ENCODE data around the gene FGB. TPM values are rescaled to one million over a fixed set of nuclear protein-coding genes. Genes with fewer than 3 reads are reported as not detected.

The FGB gene
- total RNA-seq, 1 donor from 2014 or later = 0.31 TPM

DNA sequence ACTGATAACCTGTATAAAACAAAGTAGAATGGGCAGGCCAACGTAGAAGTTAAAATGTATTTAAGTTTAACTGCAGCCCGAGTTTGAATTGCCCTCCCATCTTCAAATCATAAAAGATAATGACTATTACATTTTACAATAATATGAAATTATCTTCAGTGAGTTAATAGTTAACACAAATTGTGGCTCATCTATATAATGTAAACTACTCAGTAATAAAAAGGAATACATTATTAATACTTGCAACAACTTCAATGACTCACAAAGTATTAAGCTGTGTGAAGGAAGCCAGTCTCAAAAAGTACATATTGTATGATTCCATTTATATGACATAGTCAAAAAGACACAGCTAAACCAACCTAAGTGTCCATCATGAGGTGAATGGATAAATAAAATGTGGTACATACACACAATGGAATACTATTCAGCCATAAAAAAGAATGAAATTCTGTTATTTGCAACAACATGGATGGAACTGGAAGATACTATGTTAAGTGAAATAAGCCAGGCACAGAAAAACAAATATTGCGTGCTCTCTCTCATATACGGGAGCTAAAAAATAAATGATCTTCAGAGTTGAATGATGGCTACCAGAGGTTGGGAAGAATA, 20.4 kb upstream of the FGB start:
- Mint-ChIP-seq H3K4me1 (no peaks in the 10 kb centered on the region), H3K27me3 (ENCODE audit: low read depth) (no peaks in the 10 kb centered on the region), H3K4me3 (no peak overlapping the region), H3K36me3 (peaks cover 49% of the 10 kb centered on the region), H3K9me3 (peaks cover 7% of the 10 kb centered on the region), H3K27ac (no peak overlapping the region)
- no peak for DNase-seq (ENCODE audit: low spot score in 2 of 2, unreplicated experiment in 2 of 2)
- TF ChIP-seq, protein P1, sequence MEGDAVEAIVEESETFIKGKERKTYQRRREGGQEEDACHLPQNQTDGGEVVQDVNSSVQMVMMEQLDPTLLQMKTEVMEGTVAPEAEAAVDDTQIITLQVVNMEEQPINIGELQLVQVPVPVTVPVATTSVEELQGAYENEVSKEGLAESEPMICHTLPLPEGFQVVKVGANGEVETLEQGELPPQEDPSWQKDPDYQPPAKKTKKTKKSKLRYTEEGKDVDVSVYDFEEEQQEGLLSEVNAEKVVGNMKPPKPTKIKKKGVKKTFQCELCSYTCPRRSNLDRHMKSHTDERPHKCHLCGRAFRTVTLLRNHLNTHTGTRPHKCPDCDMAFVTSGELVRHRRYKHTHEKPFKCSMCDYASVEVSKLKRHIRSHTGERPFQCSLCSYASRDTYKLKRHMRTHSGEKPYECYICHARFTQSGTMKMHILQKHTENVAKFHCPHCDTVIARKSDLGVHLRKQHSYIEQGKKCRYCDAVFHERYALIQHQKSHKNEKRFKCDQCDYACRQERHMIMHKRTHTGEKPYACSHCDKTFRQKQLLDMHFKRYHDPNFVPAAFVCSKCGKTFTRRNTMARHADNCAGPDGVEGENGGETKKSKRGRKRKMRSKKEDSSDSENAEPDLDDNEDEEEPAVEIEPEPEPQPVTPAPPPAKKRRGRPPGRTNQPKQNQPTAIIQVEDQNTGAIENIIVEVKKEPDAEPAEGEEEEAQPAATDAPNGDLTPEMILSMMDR (IDR thresholded peaks at IDR 0.05; ENCODE audit: unreplicated experiment) = no peak

DNA sequence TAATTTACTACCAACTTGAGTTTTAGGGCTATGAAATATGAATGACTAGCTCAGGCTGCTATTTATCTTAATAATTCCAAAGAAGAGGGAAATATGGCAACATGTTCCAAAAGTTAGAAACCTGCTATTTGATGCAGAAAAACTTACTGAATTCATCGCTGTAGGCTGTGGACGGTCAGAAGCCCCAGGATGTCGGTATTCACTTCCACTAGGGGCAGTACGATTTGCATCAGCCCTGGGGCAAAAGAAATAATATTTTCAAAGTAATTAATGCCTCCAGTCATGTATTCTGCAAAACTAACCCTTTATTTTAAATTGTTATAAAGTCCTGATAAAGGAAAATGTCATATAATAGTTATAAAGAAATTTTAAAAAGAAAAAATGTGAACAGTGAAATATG, 17.1 kb upstream of the FGB start:
- Mint-ChIP-seq H3K27ac (no peak overlapping the region), H3K9me3 (peaks cover 7% of the 10 kb centered on the region), H3K36me3 (peaks cover 33% of the 10 kb centered on the region), H3K4me1 (peaks cover 18% of the 10 kb centered on the region), H3K27me3 (ENCODE audit: low read depth) (no peaks in the 10 kb centered on the region), H3K4me3 (no peak overlapping the region)
- TF ChIP-seq, protein P1 (IDR thresholded peaks at IDR 0.05; ENCODE audit: unreplicated experiment) = no peak
- DNase-seq (ENCODE audit: low spot score in 2 of 2, unreplicated experiment in 2 of 2) = no peak

DNA sequence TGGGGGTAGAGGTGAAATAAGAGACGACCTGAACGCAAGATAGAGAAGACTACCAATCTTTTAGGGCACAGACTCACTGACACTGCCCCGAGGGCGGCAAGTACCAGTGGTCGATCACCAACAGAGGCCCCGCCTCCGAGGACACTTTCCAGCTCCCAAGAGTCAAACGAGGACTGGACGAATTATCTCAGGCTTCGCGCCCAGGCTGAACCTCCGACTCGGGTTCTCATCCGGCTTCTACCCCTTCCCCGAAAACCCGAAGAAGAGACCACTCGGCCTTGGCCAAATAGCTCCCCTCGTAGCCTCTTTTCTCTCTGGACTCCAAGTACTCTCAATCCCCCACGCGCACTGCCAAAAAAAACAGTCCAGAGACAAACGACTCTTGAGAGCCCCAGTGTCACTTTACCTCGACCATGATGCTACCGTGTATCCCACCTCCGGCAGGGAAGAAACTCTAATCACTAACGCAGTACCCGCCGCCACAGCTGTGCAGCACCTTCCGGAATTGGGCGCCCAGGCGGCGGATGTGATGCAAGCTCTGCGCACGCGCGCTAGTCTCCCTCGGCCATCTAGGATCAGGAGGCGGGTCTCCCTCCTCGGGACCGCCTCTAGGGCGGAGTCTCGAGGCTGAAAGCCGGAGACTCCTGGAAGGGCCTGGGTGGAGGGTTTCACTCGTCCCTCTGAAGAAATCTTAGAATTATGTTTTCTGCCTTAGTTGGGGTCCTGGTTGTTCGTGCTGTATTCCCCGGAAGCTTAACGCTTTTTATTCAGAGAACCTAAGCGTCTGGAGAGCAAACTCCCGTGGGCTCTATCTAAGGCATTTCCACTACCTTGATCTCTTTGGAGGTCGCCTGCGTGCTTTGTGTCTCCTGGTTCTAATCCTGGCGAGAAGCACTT, 12.7 kb upstream of the FGB start, which contains the start of gene PLRG1:
Gene PLRG1 (minus strand): TSS at position 507 of the 897 bp plus-strand sequence. CDS start 92 bp downstream, at position 415.
- Mint-ChIP-seq H3K27ac (peak within 1 kb of the TSS; percentile 98), H3K4me1 (peaks cover 18% of the 10 kb centered on the region), H3K36me3 (peaks cover 3% of the 10 kb centered on the region), H3K27me3 (ENCODE audit: low read depth) (no peaks in the 10 kb centered on the region), H3K4me3 (peak within 1 kb of the TSS; percentile 99), H3K9me3 (no peaks in the 10 kb centered on the region)
- TF ChIP-seq, protein P1 (IDR thresholded peaks at IDR 0.05; ENCODE audit: unreplicated experiment) = no peak
- DNase-seq (ENCODE audit: low spot score in 2 of 2, unreplicated experiment in 2 of 2) = peak; percentile 92 to 98

DNA sequence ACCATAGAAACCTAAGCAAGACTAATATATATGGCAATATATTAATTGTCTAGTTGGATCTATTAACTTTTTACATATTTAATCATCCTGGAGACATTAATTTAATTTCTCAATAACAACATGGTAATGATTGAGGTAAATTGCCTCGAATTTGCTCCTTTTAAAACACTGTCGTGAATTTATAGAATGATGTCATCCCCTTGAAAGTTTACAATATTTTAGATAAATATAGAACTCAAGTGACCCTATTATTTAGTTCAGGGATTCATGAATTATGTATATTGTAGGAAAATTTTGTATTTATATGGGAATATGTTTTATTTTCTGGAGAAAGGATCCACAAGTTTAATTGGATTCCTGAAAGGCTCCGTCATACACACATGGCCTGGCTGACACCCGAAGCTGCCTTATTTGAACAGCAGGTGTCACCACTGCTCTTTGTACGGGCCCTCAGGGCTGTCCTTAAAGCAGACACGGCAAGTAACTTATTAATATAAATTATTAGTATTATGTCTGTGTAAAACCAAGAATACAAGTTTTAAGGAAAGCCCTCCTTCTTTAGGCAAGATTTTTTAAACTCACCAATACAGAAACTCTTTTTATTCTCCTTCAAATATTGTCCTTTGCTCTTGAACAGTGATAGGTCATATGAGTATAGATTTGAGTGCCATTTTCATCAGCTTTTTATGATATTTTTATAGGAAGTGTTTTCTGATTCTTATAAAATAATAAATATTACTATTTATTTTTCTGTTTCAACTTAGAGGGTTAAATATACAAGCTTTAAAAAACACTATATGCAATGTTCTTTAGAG, 10.7 kb upstream of the FGB start:
- H3K27me3 Mint-ChIP-seq (ENCODE audit: low read depth) = no peaks in the 10 kb centered on the region
- peaks cover 2% of the 10 kb centered on the region for H3K36me3 Mint-ChIP-seq
- H3K4me3 Mint-ChIP-seq = no peak overlapping the region
- H3K9me3 Mint-ChIP-seq = no peaks in the 10 kb centered on the region
- peak; percentile 29 to 72 for DNase-seq (ENCODE audit: low spot score in 2 of 2, unreplicated experiment in 2 of 2)
- peak overlapping the region; percentile 73 for H3K27ac Mint-ChIP-seq
- TF ChIP-seq, protein P1 (IDR thresholded peaks at IDR 0.05; ENCODE audit: unreplicated experiment) = peak; percentile 57
- H3K4me1 Mint-ChIP-seq = peaks cover 18% of the 10 kb centered on the region

DNA sequence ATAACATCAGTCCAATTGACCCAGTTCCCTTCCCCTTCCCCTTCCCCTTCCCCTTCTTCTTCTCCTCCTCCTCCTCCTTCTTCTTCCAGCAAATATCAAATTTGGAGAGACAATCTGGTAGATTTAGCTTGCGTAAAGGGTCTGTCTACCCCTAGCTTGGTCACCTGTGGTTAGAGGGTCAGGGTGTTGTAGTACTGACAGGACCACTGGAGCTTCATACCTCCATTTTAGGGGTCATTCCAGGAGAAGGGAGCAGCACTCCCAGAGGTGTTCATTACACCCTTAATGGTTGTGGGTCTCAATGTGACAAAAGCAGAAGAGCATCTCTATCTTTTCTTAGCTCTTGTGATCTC, 3.7 kb upstream of the FGB start:
- Mint-ChIP-seq H3K4me1 (peaks cover 30% of the 10 kb centered on the region), H3K27me3 (ENCODE audit: low read depth) (no peaks in the 10 kb centered on the region), H3K27ac (no peak overlapping the region), H3K9me3 (no peaks in the 10 kb centered on the region), H3K36me3 (no peaks in the 10 kb centered on the region), H3K4me3 (no peak overlapping the region)
- TF ChIP-seq, protein P1 (IDR thresholded peaks at IDR 0.05; ENCODE audit: unreplicated experiment) = no peak
- no peak for DNase-seq (ENCODE audit: low spot score in 2 of 2, unreplicated experiment in 2 of 2)
